ENCODE results near the gene ILDR1. TPM values are rescaled to one million over a fixed set of nuclear protein-coding genes. Genes with fewer than 3 reads are reported as not detected.

The ILDR1 gene
- total RNA-seq, 1 donor from 2014 or later, result 0.16 TPM

DNA sequence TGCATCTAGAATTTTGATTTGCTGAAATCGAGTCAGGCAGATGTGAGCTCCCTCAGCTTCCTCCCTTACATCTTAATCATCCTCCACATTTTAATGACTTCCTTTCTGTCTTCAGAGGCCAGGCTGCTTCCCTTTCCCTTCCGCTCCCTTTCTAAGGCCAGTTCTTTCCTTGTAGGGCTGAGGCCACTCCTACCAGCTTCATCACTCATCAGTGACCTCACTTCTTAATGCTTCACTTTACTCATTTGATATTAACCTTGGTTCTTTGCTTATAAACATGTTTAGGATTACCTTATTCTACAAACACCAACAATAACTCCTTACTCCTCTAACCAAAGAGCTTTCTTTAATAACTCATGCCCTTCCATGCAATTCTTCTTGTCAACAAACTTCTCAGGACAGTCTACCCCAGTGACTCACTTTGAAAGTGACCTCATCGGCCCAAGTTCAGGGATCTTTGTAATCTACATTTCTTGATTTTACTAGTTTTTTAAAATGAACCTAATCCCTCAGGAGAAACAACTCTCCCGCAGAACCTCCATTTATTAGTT lies 23.9 kb downstream of the ILDR1 start:
- DNase-seq (ENCODE audit: missing footprints), result no peak
- intact Hi-C loops (cut with DNase I), result loop anchor here (5.0 kb wide), 1 partner anchor 451 kb away; the partner anchor contains the start of gene POLQ
- ATAC-seq, result peak; percentile 40

DNA sequence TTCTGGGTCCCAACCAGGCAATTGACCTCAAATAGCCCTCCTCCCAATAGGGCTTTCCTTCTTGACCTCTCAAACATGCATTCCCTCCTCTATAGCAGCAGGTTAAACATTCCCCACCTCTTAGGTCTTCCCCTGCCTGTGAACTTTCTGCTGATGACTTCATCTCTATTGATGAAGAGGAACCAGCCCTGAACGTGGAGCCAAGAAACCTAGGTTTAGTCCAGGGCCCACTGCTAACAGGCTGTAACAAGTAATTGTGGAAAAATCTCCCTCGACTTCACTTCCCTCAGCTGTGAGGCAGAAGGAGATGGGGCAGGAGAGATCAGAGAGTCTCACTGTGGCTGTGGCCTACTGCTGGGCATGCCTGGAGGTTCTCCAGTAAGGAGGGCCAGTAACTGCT lies 24.7 kb downstream of the ILDR1 start:
- ATAC-seq (no peak), DNase-seq (ENCODE audit: missing footprints) (no peak)
- intact Hi-C loops (cut with DNase I), result loop anchor here (5.0 kb wide), 1 partner anchor 450 kb away; the partner anchor contains the start of gene POLQ

DNA sequence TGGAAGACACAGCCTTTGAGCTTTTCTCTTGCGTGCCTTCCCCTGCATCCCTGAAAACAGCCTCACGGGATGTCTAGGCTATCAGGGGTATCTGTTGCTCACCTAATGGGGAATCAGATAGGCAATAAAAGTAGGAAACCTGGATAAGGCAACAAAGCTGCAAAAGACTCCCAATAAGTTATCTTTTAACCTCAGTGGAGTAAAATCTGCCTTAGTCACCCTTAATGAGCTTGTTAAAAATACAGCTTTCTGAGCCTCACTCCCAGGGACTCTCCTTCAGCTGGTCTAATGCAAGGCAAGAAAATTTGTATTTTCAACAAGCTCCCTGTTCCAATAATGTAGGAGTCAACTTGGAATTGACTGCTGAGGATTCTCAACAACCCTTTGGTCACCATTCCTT lies 25.6 kb downstream of the ILDR1 start:
- intact Hi-C loops (cut with DNase I), result loop anchor here (5.0 kb wide), 1 partner anchor 449 kb away; the partner anchor contains the start of gene POLQ
- DNase-seq (ENCODE audit: missing footprints), result no peak
- no peak for ATAC-seq

DNA sequence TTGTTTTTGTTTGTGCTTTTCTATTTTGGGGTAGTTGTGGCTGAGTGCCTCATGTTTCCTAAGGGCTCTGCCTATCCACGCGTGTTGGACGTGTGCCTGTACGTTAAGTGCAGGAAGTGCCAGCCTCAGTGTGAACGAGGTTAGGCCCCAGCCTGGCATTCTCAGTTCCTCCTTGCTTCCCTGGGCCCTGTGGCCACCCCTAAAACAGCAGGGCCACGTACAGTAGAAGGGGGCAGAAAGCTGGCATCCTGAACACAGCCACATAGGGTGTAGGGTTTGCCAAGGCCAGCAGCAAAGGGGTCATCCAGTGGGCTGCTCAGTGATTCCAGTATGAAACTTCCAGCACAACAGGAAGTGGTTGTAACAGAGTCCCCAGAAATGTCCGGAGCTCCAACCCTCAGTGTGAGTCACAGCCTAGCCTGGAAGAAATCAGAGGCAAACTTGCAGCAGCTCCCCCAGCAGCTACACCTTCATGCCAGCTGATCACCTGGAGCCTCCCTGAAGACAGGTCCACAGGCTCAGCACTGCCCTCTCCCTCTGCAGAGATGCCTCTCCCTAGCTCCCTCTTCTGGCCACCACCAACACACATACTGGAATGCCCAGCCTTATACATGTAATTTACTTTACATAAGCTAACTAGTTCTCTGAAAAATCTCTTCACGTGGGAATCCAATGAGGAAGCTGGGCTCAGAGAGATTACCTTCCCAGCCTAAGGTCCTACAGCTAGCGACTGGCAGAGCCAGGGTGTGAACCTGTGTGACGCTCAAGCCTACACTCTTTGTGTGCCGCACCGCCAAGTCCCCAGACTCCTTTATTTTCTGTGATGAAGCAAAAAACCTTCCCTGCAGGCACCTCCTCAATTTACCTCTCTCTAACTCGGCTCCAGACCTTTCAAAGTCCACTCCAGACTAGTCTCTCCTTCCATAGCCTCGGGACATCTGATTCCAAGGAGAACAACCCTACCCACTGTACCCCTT lies 26.6 kb downstream of the ILDR1 start:
- ATAC-seq (peak; percentile 64), DNase-seq (ENCODE audit: missing footprints) (peak; percentile 71)
- intact Hi-C loops (cut with DNase I), result loop anchor here (5.0 kb wide), 1 partner anchor 448 kb away; the partner anchor contains the start of gene POLQ

DNA sequence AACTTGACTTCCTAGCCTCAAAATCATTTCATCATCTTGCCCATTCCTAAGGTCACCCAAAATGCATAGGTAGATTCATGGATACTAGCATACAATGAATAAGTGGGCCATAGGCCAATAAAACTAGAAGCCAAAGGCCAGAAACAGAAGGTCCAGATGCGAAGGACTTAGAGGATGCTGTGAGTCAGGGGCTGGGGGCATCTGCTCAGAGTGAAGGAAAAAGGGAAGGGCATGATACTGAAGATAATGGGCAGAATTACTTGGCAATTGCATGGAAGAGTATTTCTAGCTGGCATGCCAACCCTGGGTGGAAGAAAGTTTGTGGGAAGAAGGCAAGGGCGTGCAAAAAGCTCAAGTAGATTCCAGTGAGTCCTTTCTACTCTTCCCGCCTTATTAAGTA lies 27.5 kb downstream of the ILDR1 start:
- ATAC-seq, result no peak
- DNase-seq (ENCODE audit: missing footprints), result no peak
- intact Hi-C loops (cut with DNase I), result no loop called here

DNA sequence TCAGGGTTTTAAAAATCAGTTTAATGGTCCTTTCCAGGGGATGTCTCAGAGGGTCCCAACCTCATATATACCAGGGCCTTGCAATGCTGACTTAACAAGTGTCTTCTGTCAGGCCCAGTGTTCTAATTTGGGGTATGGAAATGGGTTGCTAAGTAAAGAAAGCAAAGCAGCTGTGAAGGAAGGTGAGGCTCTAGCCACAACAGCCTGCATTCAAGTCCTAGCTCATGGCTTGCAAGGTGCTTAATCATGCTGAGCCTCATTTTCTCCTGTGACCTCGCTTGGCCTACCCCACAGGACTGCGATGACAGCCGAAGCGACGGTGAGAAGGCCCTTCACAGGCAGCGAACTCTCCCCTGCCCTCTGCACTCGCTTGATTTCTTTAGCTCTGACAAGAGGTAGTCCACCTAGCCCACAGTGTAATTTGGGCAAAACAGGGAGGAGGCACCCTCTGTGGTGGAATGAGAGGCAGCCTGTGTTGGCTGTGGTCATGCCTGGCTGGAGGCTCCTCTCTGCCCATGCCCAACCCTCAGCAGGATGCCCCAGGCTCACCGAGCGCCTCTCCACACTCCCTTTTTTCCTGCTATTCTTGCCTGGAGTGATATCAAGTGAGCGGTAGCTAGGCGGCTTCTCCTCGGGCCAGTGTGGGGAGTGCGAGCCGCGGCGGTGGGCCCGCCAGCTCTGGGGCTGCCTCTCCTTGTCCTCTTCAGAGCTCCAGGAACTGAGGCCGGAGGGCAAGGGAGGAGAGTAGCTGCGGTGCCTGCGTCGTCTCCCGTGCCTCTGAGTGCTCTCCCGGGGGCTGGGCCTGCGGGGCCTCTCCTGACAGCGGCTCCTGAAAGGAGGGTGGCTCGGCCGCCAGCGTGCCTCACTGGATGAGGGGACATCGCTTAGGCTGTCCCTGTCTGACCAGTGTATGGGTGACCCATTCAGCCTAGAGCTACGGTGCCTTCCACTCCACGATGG lies 29.2 kb downstream of the ILDR1 start:
- DNase-seq (ENCODE audit: missing footprints) (no peak), ATAC-seq (no peak)
- intact Hi-C loops (cut with DNase I), result no loop called here

DNA sequence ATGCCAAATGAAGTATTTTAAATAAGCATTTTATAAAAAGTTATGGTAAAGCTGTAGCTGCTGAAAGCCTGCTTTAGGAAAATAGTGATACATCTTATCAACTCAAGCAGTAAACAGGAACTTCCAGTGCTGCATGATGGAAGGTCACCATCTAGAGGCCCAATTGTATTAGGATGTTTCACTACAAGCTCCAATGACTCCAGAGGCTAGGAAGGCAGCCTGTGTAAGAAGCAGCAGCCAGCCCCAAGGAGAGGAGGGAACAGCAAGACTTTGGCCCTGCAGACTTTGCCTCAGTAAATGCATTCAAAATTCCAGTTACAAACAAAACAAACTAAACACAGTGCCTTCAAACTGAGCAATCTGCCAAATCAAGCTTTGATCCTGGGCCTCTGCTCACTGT lies 32.1 kb downstream of the ILDR1 start:
- intact Hi-C loops (cut with DNase I), result no loop called here

DNA sequence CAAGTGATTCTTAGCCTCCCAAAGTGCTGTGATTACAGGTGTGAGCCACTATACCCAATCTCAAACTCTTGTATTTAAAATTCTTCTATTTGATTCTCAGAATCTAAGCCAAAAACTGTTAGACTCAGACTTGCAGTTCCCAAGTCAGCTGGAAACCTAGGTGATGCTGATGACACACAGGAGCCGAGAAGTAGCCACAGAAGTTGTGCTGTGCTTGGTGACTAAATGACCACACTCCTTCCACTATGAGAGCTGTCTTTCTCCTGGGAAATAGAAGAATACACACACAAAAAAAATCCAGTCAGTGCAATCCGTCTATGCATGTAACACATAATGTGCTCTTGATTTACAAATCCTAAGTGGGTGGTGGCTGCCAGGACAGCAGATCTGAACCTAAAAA lies 33.9 kb downstream of the ILDR1 start:
- no peak for DNase-seq (ENCODE audit: missing footprints)
- no peak for ATAC-seq
- intact Hi-C loops (cut with DNase I), result no loop called here

More for the DNA sequence above, 32.1 kb downstream of the ILDR1 start:
- no peak for DNase-seq (ENCODE audit: missing footprints)
- no peak for ATAC-seq

DNA sequence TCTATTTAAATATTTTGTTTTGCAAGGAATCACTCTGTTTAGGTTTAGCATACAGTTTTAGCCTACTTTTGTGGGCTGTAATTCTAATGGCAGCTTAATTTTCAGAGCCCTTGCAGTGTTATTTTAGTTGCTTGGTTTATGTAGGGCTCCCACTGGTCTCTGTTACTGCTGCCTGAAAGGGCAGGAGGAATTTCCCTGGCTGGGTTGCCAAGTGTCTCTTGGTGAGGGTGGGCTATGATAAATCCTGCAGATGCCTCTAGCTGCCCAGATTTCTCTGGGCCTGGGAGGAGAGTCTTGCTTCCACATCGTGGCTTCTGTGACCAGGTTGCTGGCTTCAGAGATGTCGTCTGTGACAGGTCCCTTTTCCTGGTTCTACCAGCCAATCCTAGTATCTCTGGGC lies 36.2 kb downstream of the ILDR1 start:
- intact Hi-C loops (cut with DNase I), result no loop called here
- no peak for ATAC-seq
- DNase-seq (ENCODE audit: missing footprints), result no peak

DNA sequence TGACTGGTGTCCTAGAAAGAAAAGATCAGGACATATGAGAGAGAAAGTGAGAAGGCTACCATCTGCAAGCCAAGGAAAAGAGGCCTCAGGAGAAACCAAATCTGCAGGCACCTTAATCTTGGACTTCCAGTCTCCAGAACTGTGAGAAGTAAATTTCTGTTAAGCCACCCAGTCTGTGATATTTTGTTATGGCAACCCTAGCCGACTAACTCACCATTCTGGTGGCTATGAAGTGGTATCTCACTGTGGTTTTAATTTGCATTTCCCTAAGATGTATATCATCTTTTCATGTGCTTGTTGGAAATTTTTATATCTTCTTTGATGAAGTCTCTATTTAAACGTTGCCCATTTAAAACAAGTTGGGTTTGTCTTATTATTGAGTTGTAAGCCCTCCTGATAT lies 40.6 kb downstream of the ILDR1 start:
- ATAC-seq, result no peak

DNA sequence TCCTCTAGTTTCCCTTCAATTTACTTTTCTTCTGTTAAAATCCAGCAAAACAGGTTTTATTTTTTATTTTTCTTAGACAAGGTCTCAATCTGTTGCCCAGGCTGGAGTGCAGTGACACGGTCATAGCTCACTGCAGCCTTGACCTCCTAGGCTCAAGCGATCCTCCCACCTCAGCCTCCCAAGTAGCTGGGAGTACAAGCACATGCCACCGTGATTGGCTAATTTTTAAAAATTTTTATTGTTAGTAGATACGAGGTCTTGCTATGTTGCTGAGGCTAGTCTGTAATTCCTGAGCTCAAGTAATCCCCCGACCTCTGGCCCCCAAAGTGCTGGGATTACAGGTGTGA lies 41.6 kb downstream of the ILDR1 start:
- ATAC-seq (no peak), DNase-seq (ENCODE audit: missing footprints) (no peak)
- intact Hi-C loops (cut with DNase I), result no loop called here

More for the DNA sequence above, 40.6 kb downstream of the ILDR1 start:
- no peak for DNase-seq (ENCODE audit: missing footprints)
- intact Hi-C loops (cut with DNase I), result no loop called here

DNA sequence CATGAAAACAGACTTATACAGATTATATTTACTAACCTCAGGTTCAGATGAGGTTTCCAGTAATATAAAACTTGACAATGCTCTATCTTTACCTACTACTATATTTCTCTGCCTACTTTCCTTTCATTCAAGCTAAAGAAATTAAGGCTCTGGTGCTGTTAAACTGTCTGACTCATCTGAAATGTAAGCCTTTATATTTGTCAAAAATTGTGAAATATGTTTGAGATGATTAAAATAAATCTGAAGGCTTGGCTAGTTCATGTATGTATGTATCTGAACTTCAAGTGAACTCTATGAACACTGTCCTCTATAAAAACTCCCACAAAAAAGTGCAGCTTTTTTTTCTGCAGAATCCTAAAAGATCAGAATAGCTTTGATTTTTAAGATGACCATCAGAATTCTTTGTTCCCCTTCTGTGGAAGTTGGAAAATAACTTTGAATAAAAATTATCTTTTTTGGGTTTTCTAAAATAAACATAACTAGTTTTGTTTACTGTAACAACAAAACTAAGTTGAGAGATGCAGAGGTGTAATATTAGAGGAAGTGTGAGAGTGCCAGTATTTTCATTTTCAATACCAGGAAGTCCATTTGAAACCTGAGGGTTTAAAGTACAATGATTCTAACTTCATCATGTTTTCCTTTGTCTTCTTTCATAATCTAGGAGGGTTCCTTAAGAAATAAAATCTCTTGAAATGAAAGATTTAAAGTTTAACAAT lies 42.2 kb downstream of the ILDR1 start:
- no peak for ATAC-seq
- intact Hi-C loops (cut with DNase I), result no loop called here
- no peak for DNase-seq (ENCODE audit: missing footprints)

DNA sequence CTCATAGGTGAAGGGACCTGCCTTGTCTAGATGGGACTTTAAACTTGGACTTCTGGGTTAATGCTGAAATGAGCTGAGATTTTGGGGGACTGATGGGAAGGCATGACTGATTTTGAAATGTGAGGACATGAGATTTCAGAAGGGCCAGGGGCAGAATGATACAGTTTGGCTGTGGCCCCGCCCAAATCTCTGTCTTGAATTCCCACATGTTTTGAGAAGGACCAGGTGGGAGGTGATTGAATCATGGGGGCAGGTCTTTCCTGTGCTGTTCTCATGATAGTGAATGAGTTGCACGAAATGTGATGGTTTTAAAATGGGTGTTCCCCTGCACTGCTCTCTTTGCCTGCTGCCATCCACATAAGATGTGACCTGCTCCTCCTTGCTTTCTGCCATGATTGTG lies 42.8 kb downstream of the ILDR1 start:
- ATAC-seq, result no peak
- DNase-seq (ENCODE audit: missing footprints), result no peak
- intact Hi-C loops (cut with DNase I), result no loop called here

DNA sequence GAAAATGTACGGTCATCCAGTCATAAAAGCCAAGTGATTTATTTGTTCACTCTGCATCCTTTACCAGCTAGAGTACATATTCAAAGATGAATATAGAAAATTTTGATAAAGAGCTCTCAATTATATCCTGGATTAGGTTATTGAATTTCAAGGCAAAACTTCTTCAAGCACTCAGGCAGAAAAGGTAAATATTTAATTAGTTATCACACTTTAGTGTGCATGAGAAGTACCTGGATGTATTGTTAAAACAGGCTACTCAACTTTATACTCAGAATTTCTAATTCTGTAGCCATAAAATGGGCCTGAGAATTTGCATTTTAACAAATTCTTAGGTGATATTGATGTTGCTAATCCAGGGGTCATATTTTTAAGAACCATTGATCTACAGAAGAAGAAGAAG lies 45.3 kb downstream of the ILDR1 start:
- intact Hi-C loops (cut with DNase I), result no loop called here
- ATAC-seq (no peak), DNase-seq (ENCODE audit: missing footprints) (no peak)

DNA sequence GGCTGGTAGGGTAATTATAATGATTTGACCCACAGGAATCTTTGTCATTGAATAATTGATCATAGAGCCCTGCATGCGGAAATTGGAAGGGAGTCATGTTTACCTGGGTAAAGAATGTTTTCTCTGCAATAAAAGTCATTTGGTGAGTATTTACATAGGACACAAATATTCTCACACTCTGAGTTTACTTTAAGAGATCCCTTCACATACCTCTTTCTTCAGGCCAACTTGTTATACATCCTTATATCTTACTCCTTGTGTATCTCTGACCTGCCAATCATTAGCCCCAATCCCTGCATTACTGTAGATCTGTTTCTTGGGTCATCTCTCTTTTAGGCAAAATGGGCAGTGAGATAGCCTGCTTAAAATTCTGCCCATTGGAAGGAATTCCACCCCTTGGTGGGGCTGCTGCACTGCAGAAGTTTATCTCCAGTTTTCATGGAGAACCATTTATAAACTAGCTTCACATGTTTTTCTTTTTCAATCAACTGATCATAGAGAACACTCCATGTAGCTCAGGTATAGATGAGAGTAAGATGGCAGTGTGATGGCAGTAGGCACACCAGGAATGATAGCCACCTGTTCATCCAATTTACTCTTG lies 46.2 kb downstream of the ILDR1 start:
- DNase-seq (ENCODE audit: missing footprints), result no peak
- ATAC-seq, result no peak
- intact Hi-C loops (cut with DNase I), result no loop called here

DNA sequence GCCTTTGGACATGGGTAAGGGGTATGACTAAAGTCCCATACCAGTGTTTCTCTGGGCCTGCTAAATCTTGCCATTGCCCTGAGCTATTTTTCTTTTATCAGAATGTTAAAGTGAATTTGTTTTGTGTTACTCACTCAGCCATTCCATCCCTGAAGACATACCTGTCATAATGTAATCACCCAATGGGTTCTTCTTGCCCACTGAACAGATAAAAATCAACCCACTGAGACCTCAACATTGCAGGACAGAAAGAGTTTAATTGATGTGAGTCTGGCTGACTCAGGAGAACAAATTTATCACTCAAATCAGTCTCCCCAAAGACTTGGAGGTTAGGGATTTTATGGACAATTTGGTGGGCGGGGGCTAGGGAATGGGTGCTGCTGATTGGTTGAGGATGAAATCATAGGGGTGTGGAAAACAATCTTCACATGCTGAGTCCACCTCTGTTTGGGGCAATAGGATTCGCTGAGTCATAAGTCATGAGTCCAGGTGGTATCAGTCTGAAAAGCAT lies 47.4 kb downstream of the ILDR1 start:
- ATAC-seq, result no peak
- intact Hi-C loops (cut with DNase I), result no loop called here
- DNase-seq (ENCODE audit: missing footprints), result no peak

DNA sequence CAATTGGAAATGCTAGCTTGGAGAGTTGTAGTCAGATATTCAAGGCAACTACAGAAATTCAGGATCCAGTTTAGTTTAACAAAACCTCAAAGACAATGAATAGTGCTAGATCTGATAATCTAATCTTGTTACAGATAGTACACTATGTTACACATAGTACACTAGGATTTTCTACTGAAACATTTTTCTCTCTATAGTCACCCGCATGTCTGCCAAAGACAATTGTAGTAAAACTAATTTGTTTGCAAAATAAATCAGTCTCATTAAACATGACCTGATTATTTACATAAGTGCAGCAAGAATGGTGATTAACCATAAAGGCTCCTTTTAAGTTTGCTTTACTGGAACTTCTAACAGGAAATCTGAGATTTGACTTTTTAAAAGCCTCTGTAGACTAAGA lies 52.0 kb downstream of the ILDR1 start:
- intact Hi-C loops (cut with DNase I), result no loop called here
- DNase-seq (ENCODE audit: missing footprints) (no peak), ATAC-seq (no peak)

DNA sequence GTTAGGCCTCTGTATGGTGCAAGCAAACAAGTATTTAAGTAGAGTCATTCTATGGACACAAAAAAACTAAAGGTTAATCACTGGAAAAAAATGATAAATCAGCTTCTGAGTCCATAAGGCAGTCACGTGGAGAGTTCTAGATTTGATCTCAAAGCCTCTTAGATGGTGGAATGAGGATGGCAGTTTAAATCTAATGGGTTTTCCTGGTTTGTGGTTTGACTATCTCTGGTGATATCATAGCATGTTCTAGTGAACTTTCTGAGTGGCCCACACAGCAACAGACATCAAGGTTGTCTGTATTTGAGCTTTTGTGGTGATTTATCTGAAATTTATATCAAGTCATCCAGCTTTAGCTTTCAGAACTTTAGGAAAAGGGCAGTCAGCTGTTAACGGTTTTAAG lies 52.4 kb downstream of the ILDR1 start:
- ATAC-seq, result no peak
- no peak for DNase-seq (ENCODE audit: missing footprints)
- intact Hi-C loops (cut with DNase I), result no loop called here

Data from Right ventricle myocardium inferior (tissue), 1 donor.